Mesenteric fat pad (tissue), 1 donor: ENCODE results near the gene DTL. TPM values are rescaled to one million over a fixed set of nuclear protein-coding genes. Genes with fewer than 3 reads are reported as not detected.

Experiments
- DNase-seq: peaks from one replicate; pipeline ENCODE4 v3.0.0-alpha.2; 2020; ENCODE audit warnings: low spot score
- total RNA-seq: library from RNA; stranded (reverse); fragmentation: NEBNext Ultra II Directional; extraction: Animal tissue kit (Norgen Biotek cat#: 25700); gene quantifications from one replicate; pipeline ENCODE4 v1.2.1, GENCODE V29; 2021
- donor health status: DM: yes; HTN: yes; CAD: no.

DTL gene
- total RNA-seq, 1 donor from 2014 or later, result 0.16 TPM

GRCh38 chr1:212035835-212036605, 472 bp downstream of the DTL start:
- DNase-seq, result no peak

GRCh38 chr1:212037900-212038299, 2.4 kb downstream of the DTL start:
- no peak for DNase-seq

GRCh38 chr1:212039622-212040021, 4.1 kb downstream of the DTL start:
- DNase-seq, result no peak

- DNase-seq, result no peak
Measured at GRCh38 chr1:212040629-212041412, 5.3 kb downstream of the DTL start.

- DNase-seq, result no peak
Measured at GRCh38 chr1:212042436-212042835, 6.9 kb downstream of the DTL start.

GRCh38 chr1:212044851-212045250, 9.3 kb downstream of the DTL start:
- no peak for DNase-seq

- DNase-seq, result no peak
Measured at GRCh38 chr1:212045981-212046380, 10.4 kb downstream of the DTL start.

GRCh38 chr1:212053993-212054392, 18.4 kb downstream of the DTL start:
- no peak for DNase-seq

- no peak for DNase-seq
Measured at GRCh38 chr1:212055333-212055732, 19.8 kb downstream of the DTL start.

GRCh38 chr1:212060632-212061472, 25.3 kb downstream of the DTL start:
- DNase-seq, result no peak

- DNase-seq, result no peak
Measured at GRCh38 chr1:212062832-212063438, 27.4 kb downstream of the DTL start.

- no peak for DNase-seq
Measured at GRCh38 chr1:212067787-212068186, 32.2 kb downstream of the DTL start.

GRCh38 chr1:212070720-212071302, 35.3 kb downstream of the DTL start:
- no peak for DNase-seq

GRCh38 chr1:212072047-212072446, 36.5 kb downstream of the DTL start:
- no peak for DNase-seq

GRCh38 chr1:212073490-212073889, 37.9 kb downstream of the DTL start:
- no peak for DNase-seq

GRCh38 chr1:212074313-212074712, 38.8 kb downstream of the DTL start:
- no peak for DNase-seq

- no peak for DNase-seq
Measured at GRCh38 chr1:212074856-212075255, 39.3 kb downstream of the DTL start.

- no peak for DNase-seq
Measured at GRCh38 chr1:212077028-212077427, 41.5 kb downstream of the DTL start.

GRCh38 chr1:212078826-212079225, 43.3 kb downstream of the DTL start:
- no peak for DNase-seq

GRCh38 chr1:212082765-212083406, 47.3 kb downstream of the DTL start:
- no peak for DNase-seq
